ENCODE measurements around the gene CC2D2B.

DNA sequence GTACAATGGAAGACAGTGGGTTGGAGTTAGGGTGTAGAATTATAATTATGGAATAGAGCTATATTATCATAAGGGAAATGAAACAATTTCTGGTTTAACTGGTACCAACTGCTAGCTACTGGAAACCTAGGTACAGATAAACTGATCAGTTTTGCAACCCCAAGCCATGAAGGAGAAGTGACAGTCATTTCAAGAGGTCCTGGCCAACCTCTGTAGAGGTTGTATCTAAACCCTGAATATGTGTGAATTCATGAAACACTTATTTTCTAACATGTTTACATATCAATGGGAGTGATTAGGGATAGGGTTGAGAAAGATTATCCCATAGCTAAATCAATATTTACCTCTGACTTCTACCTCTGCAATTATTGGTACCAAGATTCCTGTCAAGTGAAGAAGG lies 29.9 kb upstream of the CC2D2B start:
- TF ChIP-seq POLR2AphosphoS5 (IDR thresholded peaks at IDR 0.05; ENCODE audit: insufficient read depth in 1 of 2, low read depth in 1 of 2), result no peak
- TF ChIP-seq, protein P1, sequence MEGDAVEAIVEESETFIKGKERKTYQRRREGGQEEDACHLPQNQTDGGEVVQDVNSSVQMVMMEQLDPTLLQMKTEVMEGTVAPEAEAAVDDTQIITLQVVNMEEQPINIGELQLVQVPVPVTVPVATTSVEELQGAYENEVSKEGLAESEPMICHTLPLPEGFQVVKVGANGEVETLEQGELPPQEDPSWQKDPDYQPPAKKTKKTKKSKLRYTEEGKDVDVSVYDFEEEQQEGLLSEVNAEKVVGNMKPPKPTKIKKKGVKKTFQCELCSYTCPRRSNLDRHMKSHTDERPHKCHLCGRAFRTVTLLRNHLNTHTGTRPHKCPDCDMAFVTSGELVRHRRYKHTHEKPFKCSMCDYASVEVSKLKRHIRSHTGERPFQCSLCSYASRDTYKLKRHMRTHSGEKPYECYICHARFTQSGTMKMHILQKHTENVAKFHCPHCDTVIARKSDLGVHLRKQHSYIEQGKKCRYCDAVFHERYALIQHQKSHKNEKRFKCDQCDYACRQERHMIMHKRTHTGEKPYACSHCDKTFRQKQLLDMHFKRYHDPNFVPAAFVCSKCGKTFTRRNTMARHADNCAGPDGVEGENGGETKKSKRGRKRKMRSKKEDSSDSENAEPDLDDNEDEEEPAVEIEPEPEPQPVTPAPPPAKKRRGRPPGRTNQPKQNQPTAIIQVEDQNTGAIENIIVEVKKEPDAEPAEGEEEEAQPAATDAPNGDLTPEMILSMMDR (IDR thresholded peaks at IDR 0.05), result no peak
- TF ChIP-seq POLR2A (IDR thresholded peaks at IDR 0.05), result no peak

All from vagina (tissue), 2 donors.